ENCODE measurements around the gene OSGIN1.
"Not testable (repeated sequence)": the region's sequence is repeated elsewhere in the genome, so short reads cannot be mapped to it uniquely, and the experiment has no call there.

OSGIN1 gene

GRCh38 chr16:83942074-83942473, 11.0 kb upstream of the OSGIN1 start:
- no peak for DNase-seq

- no peak for DNase-seq
These were observed 10.1 kb upstream of the OSGIN1 start for GRCh38 chr16:83942815-83943515.

DNA sequence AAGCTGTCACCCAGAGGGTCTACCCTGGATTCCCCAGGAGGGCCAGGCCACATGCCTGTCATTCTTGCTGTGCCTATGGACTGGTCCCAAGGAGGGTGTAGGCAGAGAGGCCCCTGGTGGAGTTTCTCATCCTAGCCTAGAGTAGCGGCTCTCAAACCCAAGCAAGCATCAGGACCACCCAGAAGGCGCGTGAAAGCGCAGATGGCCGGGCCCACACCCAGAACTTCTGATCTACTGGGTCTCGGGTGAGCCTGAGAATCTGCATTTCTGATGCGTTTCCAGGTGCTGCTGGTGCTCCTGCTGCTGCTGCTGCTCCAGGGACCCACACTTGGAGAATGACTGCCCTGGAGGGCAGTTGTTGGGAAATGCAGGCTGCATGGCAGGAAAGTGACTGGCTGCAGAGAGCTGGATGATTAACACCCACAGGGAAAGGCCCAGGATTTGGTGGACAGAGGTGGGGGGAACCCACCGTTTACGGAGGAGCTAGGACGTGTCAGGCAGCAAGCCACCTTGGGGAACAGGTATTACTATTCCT, 9.5 kb upstream of the OSGIN1 start:
- DNase-seq: no peak

GRCh38 chr16:83945587-83945986, 7.5 kb upstream of the OSGIN1 start:
- DNase-seq: no peak

GRCh38 chr16:83946154-83946780, 6.8 kb upstream of the OSGIN1 start:
- no peak for DNase-seq

- DNase-seq: no peak
These were observed 6.1 kb upstream of the OSGIN1 start for GRCh38 chr16:83946781-83947566.

GRCh38 chr16:83947642-83948234, 5.3 kb upstream of the OSGIN1 start:
- DNase-seq: no peak

DNA sequence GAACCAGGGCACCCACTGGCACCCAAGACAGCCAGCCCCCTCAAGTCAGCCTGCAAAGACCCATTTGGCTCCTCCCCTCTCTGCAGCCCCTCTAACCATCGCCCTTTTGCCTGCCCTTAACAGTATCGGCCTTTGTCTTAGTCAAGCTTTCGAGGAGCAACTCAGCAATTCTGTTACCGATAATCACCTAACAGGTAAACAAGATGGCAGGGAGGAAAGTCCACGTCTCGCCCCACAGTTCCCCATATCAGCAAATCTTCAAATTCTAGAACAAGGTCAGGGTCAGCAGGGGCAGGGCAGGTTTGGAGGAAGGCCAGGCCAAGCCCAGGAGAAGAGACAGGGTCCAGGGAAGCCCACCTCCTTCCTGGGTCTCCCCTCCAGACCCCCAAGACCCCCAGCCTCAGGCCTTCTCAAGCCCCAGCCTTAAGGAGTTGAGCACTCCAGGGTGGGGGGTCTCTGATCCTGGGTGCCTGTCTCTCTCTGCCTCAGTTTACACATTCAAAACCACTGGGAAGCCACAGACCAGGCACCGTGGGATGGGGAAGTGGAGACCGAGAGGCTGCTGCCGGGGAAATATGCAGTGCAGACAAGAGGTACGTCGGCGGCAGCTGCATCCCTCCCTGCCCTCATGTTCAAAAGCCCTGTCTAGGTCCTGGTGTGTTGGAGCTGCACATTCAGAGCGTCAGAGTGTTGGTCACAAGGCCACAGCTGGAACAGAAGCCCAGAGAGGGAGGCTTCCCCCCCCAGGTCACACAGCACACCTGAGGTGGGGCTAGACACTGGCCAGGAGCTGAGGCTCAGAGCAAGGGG, 3.9 kb upstream of the OSGIN1 start:
- DNase-seq: no peak

GRCh38 chr16:83949724-83950001, 3.4 kb upstream of the OSGIN1 start:
- DNase-seq: no peak

- DNase-seq: not testable (repeated sequence)
These were observed 2.1 kb upstream of the OSGIN1 start for GRCh38 chr16:83950862-83951399.

DNA sequence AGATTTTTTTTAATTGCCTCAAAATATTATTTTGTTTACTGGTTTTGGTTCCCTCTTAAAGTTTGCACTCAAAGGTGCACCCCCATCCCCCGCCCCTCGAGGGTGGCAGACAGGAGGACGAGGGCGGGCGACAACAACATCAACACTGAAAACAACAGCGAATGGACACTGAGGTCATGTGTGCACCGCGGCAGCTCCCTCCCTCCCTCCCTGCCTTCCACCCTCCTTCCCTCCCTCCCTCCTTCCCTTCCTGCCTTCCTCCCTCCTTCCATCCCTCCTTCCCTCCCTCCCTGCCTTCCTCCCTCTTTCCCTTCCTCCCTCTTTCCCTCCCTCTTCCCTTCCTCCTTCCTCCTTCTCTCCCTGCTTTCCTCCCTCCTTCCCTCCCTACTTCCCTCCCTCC, 1.5 kb upstream of the OSGIN1 start:
- no peak for DNase-seq

GRCh38 chr16:83952587-83952939, 477 bp upstream of the OSGIN1 start:
- no peak for DNase-seq

DNA sequence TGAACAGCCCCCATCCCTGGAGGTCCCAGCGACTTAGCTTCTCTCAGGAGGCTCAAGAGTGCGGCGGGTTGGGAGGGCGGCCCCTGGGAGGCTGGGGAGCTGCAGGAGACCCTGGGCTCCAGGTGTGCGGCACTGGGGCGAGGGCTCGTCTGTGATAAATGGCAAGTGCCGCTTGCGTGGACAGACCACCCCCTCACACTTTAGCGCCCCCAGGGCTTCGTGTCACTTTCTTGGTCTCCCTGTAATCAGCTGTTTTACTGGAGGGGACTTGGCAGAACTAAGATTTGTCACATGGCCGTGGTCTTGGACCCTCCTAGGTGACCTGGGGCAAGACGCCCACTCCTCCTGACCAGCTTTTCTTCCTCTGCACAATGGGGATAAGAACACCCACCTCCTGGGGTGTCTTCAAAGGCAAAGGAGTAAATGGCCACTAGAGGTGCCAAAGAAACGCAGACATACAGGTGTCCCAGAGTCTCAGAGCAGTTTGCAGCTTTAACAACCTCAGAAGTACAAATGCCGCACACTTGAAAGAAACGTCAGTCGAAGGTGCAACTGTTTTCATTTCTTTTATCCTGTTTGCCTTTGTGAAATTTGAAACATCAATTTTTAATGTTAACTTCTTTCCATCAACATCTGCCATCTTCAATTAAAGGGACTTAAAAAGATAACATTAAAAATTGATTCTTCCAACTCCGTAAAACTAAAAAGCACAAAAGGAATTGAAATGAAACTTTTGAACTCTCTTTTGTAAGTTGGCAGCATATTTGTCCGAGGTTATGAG, 946 bp downstream of the OSGIN1 start:
- peak in 1 of 2 experiments; percentile 5 for DNase-seq

- DNase-seq: no peak
These were observed 1.6 kb downstream of the OSGIN1 start for GRCh38 chr16:83954577-83955016.

GRCh38 chr16:83955218-83956130, 2.4 kb downstream of the OSGIN1 start:
- DNase-seq: no peak

GRCh38 chr16:83956336-83957289, 3.6 kb downstream of the OSGIN1 start:
- peak; percentile 81 to 84 for DNase-seq

GRCh38 chr16:83957296-83957855, 4.3 kb downstream of the OSGIN1 start:
- no peak for DNase-seq

GRCh38 chr16:83958137-83958845, 5.3 kb downstream of the OSGIN1 start:
- no peak for DNase-seq
